HG02981 (cell line): Measurements from ENCODE around the gene CHADL.

Experiments
- ATAC-seq: cut with Tn5 transposase; IDR thresholded peaks from one replicate; pipeline ENCODE4 v1.9.1; 2021; ENCODE audit warnings: mild to moderate bottlenecking, moderate library complexity; ENCODE audit not compliant: unreplicated experiment

CHADL gene

DNA sequence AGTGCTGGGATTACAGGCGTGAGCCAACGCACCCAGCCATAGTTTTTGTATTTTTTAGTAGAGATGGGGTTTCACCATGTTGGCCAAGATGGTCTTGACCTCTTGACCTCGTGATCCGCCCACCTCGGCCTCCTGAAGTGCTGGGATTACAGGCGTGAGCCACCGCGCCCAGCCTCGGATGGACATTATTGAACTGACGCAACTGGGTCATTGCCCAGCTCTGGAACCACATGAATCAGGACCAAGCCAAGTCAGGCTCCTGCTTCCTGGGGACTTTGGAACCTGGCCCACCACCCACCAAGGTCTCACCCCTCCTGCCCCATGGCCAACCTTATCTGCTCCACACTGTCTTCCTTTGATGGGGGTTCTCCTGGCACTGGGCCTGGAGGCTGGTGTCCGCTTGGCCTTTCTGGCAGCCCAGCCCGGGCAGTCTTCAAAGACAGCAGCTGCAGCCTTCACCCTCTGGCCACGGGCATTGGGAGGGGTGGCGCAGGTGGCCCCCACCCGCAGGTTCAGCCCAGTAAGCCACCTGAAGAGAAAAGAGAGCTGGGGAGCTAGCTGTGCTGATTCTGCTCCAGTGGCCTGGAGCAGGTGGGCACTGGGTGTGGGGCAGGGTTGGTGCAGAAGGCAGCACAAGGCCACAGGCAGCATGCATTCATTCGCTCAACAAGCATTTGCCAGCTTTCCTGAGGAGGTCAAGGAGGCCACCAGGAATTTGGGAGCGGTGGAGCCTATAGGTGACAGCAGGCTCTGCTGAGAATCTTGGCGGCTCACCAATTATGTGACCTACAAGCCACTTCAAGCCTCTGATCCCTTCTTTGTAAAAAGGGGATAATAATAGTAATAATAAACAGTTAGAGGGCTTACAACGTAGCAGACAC is 5.7 kb downstream of the CHADL start:
- no peak for ATAC-seq

DNA sequence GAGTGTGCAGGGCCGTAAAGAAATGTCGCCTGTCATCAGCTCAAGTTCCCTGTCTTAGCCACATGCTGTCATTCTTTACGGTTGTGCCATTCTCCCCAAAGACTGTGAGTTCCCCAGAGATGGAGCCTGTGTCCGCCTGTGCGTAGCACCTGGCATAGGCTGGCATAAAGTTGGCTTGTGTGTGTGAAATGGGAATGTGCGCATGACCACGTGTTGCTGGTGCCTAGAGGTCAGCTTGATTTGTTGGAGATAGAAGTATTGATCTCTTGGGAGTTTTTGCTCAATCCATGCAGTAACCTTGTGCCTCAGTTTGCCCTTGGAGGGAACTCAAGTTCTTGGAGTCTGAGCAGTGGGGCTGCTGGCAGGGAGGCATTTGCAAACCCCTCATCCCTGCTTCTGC is 9.4 kb downstream of the CHADL start:
- no peak for ATAC-seq

GRCh38 chr22:41230401-41230785 is 10.3 kb downstream of the CHADL start:
- no peak for ATAC-seq

DNA sequence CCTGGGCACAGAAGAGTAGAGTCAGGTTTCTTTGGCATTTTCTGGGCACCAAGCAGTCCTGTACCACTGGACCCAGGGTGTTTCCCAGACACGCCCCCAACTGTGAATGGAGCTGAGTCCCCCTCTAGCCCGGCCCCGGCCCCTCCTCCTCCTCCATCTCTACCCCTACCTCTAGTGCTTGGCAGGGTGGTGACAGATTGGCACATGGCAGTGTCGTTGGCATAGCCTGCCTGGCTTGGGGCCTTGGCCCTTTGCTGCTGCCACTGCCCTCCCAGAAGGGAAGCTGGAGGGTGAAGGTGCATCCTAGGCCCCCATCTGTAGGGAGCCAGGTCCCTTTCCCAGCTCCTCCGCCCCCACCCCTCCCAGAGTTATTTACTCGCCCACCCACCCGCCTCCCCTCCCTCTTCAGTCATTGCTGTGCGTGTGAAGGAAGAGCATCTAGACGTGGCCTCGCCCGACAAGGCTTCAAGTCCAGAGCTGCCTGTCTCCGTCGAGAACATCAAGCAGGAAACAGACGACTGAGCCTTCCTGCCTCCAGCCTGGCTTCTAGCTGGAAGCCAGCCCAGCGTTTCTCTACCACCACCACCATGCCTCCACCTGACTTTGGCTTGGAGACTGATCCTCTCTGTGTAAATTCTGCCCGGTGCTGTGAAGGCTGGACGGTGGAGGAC is 10.9 kb downstream of the CHADL start:
- no peak for ATAC-seq

- ATAC-seq, result no peak
These were observed 11.5 kb downstream of the CHADL start for GRCh38 chr22:41229215-41229614.

DNA sequence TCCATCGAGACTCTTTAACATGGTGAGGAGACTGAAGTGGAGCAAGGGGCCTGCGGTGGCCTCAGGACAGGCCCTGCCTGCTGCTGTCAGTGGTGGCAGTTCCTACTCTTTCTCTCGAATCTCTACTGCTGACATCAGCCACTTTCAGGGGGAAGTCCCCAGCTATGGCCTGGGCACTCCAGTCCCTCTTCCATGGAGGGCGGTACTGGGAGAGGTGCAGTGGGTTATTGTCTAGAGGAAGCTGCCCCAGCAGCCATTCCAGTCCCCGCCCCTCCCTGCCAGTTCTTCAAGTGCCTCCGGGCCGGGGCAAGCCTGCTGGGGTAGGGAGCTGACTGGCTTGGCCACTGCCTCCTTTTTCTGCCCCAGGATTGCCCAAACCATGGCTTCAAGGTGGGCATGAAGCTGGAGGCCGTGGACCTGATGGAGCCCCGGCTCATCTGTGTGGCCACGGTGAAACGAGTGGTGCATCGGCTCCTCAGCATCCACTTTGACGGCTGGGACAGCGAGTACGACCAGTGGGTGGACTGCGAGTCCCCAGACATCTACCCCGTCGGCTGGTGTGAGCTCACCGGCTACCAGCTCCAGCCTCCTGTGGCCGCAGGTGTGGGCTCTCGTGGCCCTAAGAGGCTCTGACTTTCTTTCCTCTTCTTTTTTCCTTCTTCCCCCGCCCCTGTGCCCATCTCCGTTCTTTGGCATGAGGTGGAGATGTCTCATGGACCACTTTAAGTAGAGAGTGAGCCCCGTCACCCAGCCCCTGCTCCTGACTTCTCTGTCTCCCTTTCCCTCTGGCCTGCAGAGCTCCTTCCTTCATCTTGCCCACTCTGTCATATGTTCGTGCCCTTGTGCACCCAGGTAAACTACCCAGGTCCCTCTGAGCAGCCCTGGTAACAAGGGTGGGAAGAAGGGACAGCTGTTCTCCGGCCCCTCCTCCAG is 13.7 kb downstream of the CHADL start:
- ATAC-seq, result no peak

DNA sequence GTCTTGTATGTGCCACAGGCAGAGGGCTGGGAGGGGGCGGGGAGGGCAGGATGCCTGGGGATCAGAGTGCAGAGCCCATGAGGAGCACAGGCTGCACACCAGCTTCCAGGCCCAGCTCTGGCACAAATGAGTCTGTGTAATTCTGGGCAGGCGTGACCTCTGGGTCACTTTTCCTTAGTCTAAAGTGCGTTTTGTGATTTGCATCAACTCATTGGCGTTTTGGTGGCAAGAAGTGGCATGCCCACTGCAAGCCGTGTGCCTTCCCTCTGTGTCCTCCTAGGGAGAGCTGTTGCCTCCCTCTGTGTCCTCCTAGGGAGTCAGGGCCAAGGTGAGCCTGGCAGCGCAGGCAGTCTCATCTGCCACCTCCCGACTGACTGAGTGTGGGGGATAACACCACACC is 17.2 kb downstream of the CHADL start:
- ATAC-seq, result no peak

GRCh38 chr22:41222846-41223507 is 17.8 kb downstream of the CHADL start:
- ATAC-seq, result no peak

DNA sequence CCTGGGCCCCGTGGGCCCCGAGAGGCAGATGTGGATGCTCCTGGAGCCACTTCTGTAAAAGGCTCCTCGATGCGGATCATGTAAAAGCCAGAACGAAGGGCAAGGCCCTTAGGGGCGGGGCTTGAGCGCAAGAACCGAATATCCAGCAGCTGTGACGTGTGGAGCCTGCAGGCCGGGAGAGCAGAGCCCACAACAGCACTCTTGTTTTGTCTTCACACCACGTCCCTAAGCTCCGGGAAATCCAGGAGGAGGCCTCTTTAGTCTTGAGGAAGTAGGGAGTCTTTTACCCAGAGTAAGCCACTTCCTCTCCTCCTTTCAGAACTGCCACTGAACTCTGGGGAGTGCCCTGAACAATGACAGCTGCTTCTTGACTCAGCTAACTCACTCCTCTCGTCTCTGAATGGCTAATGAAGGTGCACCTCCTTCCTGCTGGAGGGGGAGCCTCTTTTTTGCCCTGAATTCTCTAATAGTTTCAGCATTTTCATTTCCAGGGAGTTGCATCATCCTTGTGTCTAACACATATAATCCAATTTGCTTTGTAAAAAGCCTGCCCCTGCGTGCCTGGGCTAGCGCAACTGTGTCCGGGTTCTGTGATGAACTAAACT is 23.1 kb downstream of the CHADL start:
- no peak for ATAC-seq

DNA sequence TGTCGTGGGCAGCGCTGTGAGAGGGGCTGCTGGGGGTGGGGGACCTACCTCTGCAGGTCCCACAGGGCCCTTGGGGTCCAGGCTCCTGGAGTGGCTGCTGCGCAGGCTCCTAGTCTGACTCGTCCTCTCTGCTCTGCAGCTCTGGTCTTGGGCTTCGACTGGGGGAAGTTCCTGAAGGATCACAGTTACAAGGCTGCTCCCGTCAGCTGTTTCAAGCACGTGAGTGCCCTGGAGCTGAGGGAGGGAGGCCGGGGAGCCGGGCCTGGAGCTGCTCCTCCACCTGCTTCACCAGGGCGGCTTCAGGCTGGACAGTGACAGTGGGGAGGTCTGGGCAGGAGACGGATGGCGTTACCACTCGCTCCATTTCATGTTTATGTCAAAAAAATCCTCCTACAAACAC is 23.7 kb downstream of the CHADL start:
- no peak for ATAC-seq

DNA sequence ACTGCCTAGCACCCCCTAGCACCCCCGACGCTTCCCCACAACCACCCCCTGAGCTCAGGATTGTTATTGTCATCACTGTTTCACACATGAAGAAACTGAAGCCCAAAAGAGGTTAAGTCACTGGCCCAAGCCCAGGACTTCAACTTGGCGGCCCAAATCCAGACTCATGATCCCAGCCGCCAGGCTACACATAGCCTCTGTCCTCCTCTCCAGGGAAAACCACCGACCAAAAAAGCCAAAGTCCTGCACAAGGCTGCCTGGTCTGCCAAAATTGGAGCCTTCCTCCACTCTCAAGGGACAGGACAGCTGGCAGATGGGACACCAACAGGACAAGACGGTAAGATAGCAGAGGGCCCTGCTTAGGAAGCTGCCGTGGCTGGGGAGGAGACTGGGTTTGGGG is 24.8 kb downstream of the CHADL start:
- ATAC-seq, result no peak

GRCh38 chr22:41215409-41215808 is 25.3 kb downstream of the CHADL start:
- ATAC-seq, result no peak

GRCh38 chr22:41206719-41207118 is 34.0 kb downstream of the CHADL start:
- no peak for ATAC-seq

DNA sequence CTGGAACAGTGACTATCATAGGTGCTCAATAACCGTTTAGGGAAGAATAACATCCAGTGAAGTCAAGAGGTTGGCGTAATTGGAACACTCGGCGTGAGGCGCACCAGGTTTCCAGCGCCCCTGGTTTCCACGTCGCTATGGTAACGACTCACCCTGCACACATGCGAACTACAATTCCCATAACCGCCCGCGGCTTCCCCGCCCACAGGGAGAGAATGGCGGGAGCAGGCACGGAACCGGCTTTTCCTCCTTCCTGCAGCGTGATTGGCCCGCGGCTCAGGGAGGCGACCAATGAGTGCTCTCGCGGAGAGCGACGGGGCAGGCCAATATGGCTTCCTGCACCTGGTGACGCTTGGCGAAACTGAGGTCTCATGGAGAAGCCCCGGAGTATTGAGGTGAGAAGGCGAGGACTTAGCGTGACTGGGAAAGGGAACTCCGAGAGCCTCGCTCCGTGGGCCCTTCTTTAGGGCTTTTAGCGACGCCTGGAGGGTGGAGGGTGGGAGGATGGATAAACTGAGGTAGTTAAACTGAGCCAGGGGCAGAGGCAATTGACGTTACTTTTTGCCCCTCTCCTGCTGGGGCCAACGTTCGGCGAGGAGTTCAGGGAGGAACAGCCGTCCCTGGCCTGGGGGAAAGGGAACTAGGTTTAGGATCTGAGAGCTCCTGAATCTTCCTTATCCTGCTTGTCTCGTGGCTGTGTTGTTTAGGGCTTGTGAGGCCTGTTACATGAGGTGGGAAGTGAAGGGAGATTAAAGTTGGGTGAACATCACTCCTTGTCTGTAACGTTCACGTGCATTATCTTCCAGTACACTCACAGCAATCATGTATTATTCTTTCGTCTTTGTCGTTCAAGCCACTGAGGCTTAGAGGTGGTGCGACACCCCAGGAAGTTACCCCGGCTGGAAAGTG is 35.5 kb downstream of the CHADL start, which contains the start of gene L3MBTL2:
TSS of gene L3MBTL2 (plus strand) at position 321 of the 909 bp plus-strand sequence. CDS start at position 372, 51 bp downstream.
- ATAC-seq, result peak; percentile 97

DNA sequence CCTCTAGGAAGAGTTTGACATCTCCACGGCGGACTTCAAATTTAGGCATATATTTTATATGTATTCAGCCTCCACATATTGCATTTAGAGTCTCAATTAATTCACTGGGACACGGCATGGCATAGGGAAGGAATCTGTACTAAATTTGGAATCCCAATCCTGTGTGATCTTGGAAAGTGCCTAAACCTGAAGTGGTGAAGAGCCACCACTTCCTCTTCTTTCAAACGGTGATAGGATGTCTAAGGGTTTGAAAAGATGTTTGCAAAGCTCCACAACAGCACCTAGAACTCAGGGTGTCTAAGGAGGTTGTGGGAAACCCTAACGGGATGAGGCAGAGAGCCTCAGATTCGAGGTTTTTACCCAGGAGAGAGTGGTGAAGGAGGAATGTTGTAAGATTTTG is 36.7 kb downstream of the CHADL start:
- no peak for ATAC-seq

GRCh38 chr22:41203118-41203517 is 37.6 kb downstream of the CHADL start:
- no peak for ATAC-seq

GRCh38 chr22:41201141-41201540 is 39.6 kb downstream of the CHADL start:
- no peak for ATAC-seq

GRCh38 chr22:41198027-41198580 is 42.6 kb downstream of the CHADL start:
- no peak for ATAC-seq
